ENCODE measurements around the gene BCL2. TPM values are rescaled to one million over a fixed set of nuclear protein-coding genes. Genes with fewer than 3 reads are reported as not detected.

Gene BCL2
- total RNA-seq, 1 experiment from 2014 or later, result 2.6 TPM

- no peak for ATAC-seq
- H3K9me3 Mint-ChIP-seq, result no peaks in the 10 kb centered on the region
- no peak for TF ChIP-seq ZSCAN18 (CRISPR knock-in tag; IDR thresholded peaks at IDR 0.05)
- TF ChIP-seq ZNF423 (CRISPR knock-in tag; IDR thresholded peaks at IDR 0.05), result no peak
- no peak for TF ChIP-seq PRDM15 (CRISPR knock-in tag; IDR thresholded peaks at IDR 0.05)
- no peak for TF ChIP-seq TP53 (CRISPR knock-in tag; IDR thresholded peaks at IDR 0.05)
- TF ChIP-seq, protein P1, sequence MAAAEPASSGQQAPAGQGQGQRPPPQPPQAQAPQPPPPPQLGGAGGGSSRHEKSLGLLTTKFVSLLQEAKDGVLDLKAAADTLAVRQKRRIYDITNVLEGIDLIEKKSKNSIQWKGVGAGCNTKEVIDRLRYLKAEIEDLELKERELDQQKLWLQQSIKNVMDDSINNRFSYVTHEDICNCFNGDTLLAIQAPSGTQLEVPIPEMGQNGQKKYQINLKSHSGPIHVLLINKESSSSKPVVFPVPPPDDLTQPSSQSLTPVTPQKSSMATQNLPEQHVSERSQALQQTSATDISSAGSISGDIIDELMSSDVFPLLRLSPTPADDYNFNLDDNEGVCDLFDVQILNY (CRISPR knock-in tag; IDR thresholded peaks at IDR 0.05), result no peak
- H3K4me3 Mint-ChIP-seq, result no peak overlapping the region
- H3K27me3 Mint-ChIP-seq (ENCODE audit: low read depth), result no peaks in the 10 kb centered on the region
- no peak overlapping the region for H3K27ac Mint-ChIP-seq
- H3K4me1 Mint-ChIP-seq, result no peaks in the 10 kb centered on the region
- H3K36me3 Mint-ChIP-seq, result no peaks in the 10 kb centered on the region
- ChIA-PET POLR2A (no interaction called here), CTCF (no interaction called here)
- DNase-seq (ENCODE audit: low spot score), result no peak
These were observed 59.2 kb downstream of the BCL2 start for GRCh38 chr18:63260380-63260754.

GRCh38 chr18:63259567-63260379 lies 59.8 kb downstream of the BCL2 start:
- H3K36me3 Mint-ChIP-seq, result no peaks in the 10 kb centered on the region
- no peak overlapping the region for H3K4me3 Mint-ChIP-seq
- TF ChIP-seq, protein P1 (CRISPR knock-in tag; IDR thresholded peaks at IDR 0.05), result no peak
- no peak for TF ChIP-seq AFF4 (CRISPR knock-in tag; IDR thresholded peaks at IDR 0.05; ENCODE audit: borderline replicate concordance)
- no peak for DNase-seq (ENCODE audit: low spot score)
- H3K4me1 Mint-ChIP-seq, result no peaks in the 10 kb centered on the region
- no peak for ATAC-seq
- CTCF ChIA-PET, result no interaction called here
- POLR2A ChIA-PET, result no interaction called here
- H3K9me3 Mint-ChIP-seq, result peaks cover 2% of the 10 kb centered on the region; the same call in 1 of the 2 replicates
- H3K27ac Mint-ChIP-seq, result no peak overlapping the region; the same call in 1 of the 2 replicates
- H3K27me3 Mint-ChIP-seq (ENCODE audit: low read depth), result no peaks in the 10 kb centered on the region

DNA sequence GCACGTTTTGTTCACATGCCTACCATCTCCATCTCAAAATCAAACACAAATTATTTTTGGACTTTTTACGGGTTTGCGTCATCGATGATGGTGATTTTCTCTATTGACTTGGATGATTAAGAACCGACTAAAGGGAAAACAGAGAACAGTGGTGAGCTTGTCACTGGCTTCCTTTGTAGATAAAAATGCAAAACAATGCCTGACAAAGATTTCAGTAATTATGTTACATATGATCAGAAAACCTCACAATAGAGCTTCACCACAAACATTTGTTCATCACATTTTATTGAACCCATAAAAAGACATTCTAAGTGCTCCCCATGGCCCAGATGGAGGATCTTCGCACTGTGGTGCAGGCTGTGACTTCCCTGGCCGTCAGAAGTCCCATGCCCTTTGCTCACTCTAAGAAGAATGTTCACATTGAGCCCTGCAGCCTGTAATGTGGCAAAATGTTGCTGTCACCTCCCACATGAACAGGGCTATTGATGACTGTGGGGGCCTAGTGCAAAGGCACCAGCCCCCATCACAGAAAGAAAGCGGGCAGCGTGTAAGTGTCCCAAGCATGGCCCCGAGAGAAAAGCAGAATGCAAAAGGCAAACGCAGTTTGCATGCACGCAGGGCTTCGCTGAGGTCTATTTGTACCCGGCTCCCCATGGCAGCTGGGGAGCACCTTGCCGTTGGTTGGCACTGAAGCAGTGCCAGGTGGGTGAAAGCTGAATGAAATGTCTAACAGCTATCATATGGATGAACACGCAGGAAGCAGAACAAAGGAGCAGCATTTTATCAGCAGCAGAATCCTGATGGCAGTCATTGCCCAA lies 60.6 kb downstream of the BCL2 start:
- Mint-ChIP-seq H3K27ac (no peak overlapping the region), H3K9me3 (peaks cover 5% of the 10 kb centered on the region; the same call in 1 of the 2 replicates), H3K27me3 (ENCODE audit: low read depth) (no peaks in the 10 kb centered on the region), H3K4me1 (peaks cover 2% of the 10 kb centered on the region; the same call in 1 of the 2 replicates), H3K4me3 (no peak overlapping the region), H3K36me3 (no peaks in the 10 kb centered on the region)
- DNase-seq (ENCODE audit: low spot score) (no peak), ATAC-seq (no peak)
- POLR2A ChIA-PET, result no interaction called here
- CTCF ChIA-PET, result no interaction called here
- TF ChIP-seq ZBTB43 (CRISPR knock-in tag; IDR thresholded peaks at IDR 0.05) (no peak), JUN (CRISPR knock-in tag; IDR thresholded peaks at IDR 0.05) (no peak), PRDM15 (CRISPR knock-in tag; IDR thresholded peaks at IDR 0.05) (no peak), GTF2I (CRISPR knock-in tag; conservative IDR thresholded peaks at IDR 0.05) (no peak)
